Measurements from ENCODE around the gene UPK1A. TPM values are rescaled to one million over a fixed set of nuclear protein-coding genes. Genes with fewer than 3 reads are reported as not detected.

UPK1A gene
- total and polyA plus RNA-seq, 10 of the 15 experiments (the other 5 are each of a cell fraction or from before 2014, with no cell fraction given) = 0.15 to 1.9 (median 0.26) TPM; not detected in 7

DNA sequence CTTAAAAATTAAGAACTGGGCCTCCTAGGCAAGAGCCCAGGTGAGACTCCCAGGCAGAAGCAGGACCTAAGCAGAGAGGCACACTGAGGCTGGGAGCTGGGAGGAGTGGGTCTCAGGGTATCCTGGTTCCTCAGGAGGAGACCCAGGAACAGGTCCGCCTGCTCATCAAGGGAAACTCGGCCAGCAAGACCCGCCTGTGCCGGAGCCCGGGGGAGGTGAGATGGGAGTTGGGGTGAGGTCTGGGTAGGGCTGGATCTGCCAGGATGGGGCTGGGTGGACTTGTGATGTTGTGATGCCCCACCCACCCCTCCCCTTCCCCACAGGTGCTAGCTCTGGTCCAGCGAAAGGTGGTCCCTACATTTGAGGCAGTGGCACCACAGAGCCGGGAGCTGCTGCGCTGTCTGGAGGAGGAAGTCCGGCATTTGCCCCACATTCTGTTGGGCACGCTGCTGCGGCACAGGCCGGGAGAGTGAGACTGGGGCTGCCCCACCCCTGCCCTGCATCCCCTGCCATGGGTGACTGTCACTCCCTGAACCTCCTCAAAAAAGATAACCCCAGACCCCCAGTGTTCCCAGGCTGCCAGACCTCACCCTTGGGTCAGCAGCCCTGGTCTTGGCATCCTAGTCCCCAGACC, 46.9 kb upstream of the UPK1A start:
- CTCF ChIA-PET = no interaction called here
- SMC1A ChIA-PET (ENCODE audit: uncharacterized antibody, unreplicated experiment) = no interaction called here
- no TSS peak for BruUV-seq (replicated peaks)
- H3K9me3 ChIP-seq (replicated peaks; ENCODE audit: control insufficient read depth, insufficient read depth, low read length) = no peaks in the 10 kb centered on the region
- no peak overlapping the region for H2AFZ ChIP-seq (ENCODE audit: control insufficient read depth, low read depth, low read length)
- H3K27ac ChIP-seq (ENCODE audit: control insufficient read depth, insufficient read depth) = no peak overlapping the region
- no peak overlapping the region for H3K9ac ChIP-seq (ENCODE audit: control insufficient read depth, insufficient read depth, low read length)
- TF ChIP-seq TCF3 (IDR thresholded peaks at IDR 0.05; ENCODE audit: borderline replicate concordance, insufficient read depth, low read depth, low read length) (no peak), MLLT1 (IDR thresholded peaks at IDR 0.05) (no peak)
- 98% methylated on average over 10 of the region's 12 CpGs for WGBS (ENCODE audit: insufficient coverage, insufficient replicate concordance, low lambda C conversion rate, missing lambda C conversion rate)
- H3K4me1 ChIP-seq (ENCODE audit: control insufficient read depth, insufficient read depth, low read length) = no peaks in the 10 kb centered on the region
- in situ Hi-C loops (cut with MboI) (no loop called here), intact Hi-C loops (cut with micrococcal nuclease; ENCODE audit: unreplicated experiment) (no loop called here)
- no peak overlapping the region for H3K4me2 ChIP-seq (ENCODE audit: control insufficient read depth, insufficient read depth)
- H4K20me1 ChIP-seq (ENCODE audit: control insufficient read depth, insufficient read depth) = no peaks in the 10 kb centered on the region
- H3K79me2 ChIP-seq (ENCODE audit: control insufficient read depth, insufficient read depth, low read length) = no peaks in the 10 kb centered on the region
- POLR2A ChIA-PET = no interaction called here
- no peak overlapping the region for H3K4me3 ChIP-seq
- DNase-seq (ENCODE audit: low read depth, low spot score) (no peak), FAIRE-seq (no peak), ATAC-seq (no peak)
- RAD21 ChIA-PET (ENCODE audit: unreplicated experiment) = no interaction called here
- no peaks in the 10 kb centered on the region for H3K27me3 ChIP-seq (replicated peaks in 1 of 2; ENCODE audit: control insufficient read depth in 2 of 2, insufficient read depth in 2 of 2, low read length in 1 of 2)
- no peaks in the 10 kb centered on the region; a peak in 1 of 4 replicates for H3K36me3 ChIP-seq (ENCODE audit: control insufficient read depth in 2 of 2, insufficient read depth in 2 of 2, low read length in 1 of 2)

DNA sequence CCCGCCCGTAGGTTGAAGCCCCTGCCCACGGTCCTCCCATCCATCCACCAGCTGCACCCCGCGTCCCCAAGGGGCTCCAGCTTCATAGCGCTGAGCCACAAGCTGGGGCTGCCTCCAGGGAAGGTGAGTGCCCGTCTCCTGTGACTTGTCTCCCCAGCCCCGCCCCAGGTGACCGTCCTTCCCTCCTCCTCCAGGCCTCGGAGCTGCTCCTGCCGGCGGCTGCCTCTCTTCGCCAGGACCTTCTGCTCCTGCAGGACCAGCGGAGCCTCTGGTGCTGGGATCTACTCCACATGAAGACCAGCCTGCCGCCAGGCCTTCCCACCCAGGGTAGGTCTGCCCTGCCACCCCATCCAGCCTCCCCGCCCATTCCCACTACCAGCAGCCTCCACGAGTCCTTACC, 46.3 kb upstream of the UPK1A start:
- DNase-seq (ENCODE audit: low read depth, low spot score) (no peak), ATAC-seq (no peak), FAIRE-seq (no peak)
- no peaks in the 10 kb centered on the region for H3K9me3 ChIP-seq (replicated peaks; ENCODE audit: control insufficient read depth, insufficient read depth, low read length)
- no peak overlapping the region for H3K4me2 ChIP-seq (ENCODE audit: control insufficient read depth, insufficient read depth)
- H3K27ac ChIP-seq (ENCODE audit: control insufficient read depth, insufficient read depth) = no peak overlapping the region
- H3K36me3 ChIP-seq (ENCODE audit: control insufficient read depth in 2 of 2, insufficient read depth in 2 of 2, low read length in 1 of 2) = no peaks in the 10 kb centered on the region; a peak in 1 of 4 replicates
- no TSS peak for BruUV-seq (replicated peaks)
- H3K4me3 ChIP-seq = no peak overlapping the region
- no peaks in the 10 kb centered on the region for H3K4me1 ChIP-seq (ENCODE audit: control insufficient read depth, insufficient read depth, low read length)
- intact Hi-C loops (cut with micrococcal nuclease; ENCODE audit: unreplicated experiment) (no loop called here), in situ Hi-C loops (cut with MboI) (no loop called here)
- SMC1A ChIA-PET (ENCODE audit: uncharacterized antibody, unreplicated experiment) = no interaction called here
- WGBS (ENCODE audit: insufficient coverage, insufficient replicate concordance, low lambda C conversion rate, missing lambda C conversion rate) = 92% methylated on average over 16 of the region's 17 CpGs
- no peak overlapping the region for H3K9ac ChIP-seq (ENCODE audit: control insufficient read depth, insufficient read depth, low read length)
- CTCF ChIA-PET = no interaction called here
- no peaks in the 10 kb centered on the region for H3K79me2 ChIP-seq (ENCODE audit: control insufficient read depth, insufficient read depth, low read length)
- H4K20me1 ChIP-seq (ENCODE audit: control insufficient read depth, insufficient read depth) = no peaks in the 10 kb centered on the region
- RAD21 ChIA-PET (ENCODE audit: unreplicated experiment) = no interaction called here
- TF ChIP-seq SP1 (IDR thresholded peaks at IDR 0.05; ENCODE audit: low read depth, low read length) = no peak
- TF ChIP-seq, protein P1, sequence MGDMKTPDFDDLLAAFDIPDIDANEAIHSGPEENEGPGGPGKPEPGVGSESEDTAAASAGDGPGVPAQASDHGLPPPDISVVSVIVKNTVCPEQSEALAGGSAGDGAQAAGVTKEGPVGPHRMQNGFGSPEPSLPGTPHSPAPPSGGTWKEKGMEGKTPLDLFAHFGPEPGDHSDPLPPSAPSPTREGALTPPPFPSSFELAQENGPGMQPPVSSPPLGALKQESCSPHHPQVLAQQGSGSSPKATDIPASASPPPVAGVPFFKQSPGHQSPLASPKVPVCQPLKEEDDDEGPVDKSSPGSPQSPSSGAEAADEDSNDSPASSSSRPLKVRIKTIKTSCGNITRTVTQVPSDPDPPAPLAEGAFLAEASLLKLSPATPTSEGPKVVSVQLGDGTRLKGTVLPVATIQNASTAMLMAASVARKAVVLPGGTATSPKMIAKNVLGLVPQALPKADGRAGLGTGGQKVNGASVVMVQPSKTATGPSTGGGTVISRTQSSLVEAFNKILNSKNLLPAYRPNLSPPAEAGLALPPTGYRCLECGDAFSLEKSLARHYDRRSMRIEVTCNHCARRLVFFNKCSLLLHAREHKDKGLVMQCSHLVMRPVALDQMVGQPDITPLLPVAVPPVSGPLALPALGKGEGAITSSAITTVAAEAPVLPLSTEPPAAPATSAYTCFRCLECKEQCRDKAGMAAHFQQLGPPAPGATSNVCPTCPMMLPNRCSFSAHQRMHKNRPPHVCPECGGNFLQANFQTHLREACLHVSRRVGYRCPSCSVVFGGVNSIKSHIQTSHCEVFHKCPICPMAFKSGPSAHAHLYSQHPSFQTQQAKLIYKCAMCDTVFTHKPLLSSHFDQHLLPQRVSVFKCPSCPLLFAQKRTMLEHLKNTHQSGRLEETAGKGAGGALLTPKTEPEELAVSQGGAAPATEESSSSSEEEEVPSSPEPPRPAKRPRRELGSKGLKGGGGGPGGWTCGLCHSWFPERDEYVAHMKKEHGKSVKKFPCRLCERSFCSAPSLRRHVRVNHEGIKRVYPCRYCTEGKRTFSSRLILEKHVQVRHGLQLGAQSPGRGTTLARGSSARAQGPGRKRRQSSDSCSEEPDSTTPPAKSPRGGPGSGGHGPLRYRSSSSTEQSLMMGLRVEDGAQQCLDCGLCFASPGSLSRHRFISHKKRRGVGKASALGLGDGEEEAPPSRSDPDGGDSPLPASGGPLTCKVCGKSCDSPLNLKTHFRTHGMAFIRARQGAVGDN (IDR thresholded peaks at IDR 0.05) = no peak
- no peak for TF ChIP-seq EED (IDR thresholded peaks at IDR 0.05; ENCODE audit: low read depth)
- TF ChIP-seq GATAD2B (conservative IDR thresholded peaks at IDR 0.05; ENCODE audit: low read depth) = no peak
- POLR2A ChIA-PET = no interaction called here
- H2AFZ ChIP-seq (ENCODE audit: control insufficient read depth, low read depth, low read length) = no peak overlapping the region
- no peaks in the 10 kb centered on the region for H3K27me3 ChIP-seq (replicated peaks in 1 of 2; ENCODE audit: control insufficient read depth in 2 of 2, insufficient read depth in 2 of 2, low read length in 1 of 2)
